Ovary (tissue), 9 donors: ENCODE measurements around the gene APBA1. TPM values are rescaled to one million over a fixed set of nuclear protein-coding genes. Genes with fewer than 3 reads are reported as not detected.

Experiments used
- DNase-seq, 5 donors: peaks; one replicate each; pipeline ENCODE4 v3.0.0-alpha.2; 2019 to 2020
- H3K27ac ChIP-seq, 2 donors: fragments of 200-600 bp; one replicate each; pipeline versions ENCODE4 v1.5.1 to v1.8.0; 2019 to 2022
- H3K27me3 ChIP-seq: fragments of 200-600 bp; one replicate; pipeline ENCODE4 v1.8.0; 2022
- H3K36me3 ChIP-seq: fragments of 200-600 bp; sonication (generic); one replicate; pipeline ENCODE4 v1.5.1; 2019
- H3K4me1 ChIP-seq: one replicate; pipeline ENCODE4 v1.8.1; 2013; ENCODE audit warnings: mild to moderate bottlenecking, moderate library complexity; ENCODE audit not compliant: insufficient read depth
- H3K4me3 ChIP-seq: fragments of 200-600 bp; sonication (generic); one replicate; pipeline ENCODE4 v1.5.1; 2017
- H3K9me3 ChIP-seq, 2 donors: fragments of 200-600 bp in 1 of 2; sonication (generic) in 1 of 2; one replicate each; pipeline versions ENCODE4 v1.5.1 to v1.8.1; 2013 to 2019; ENCODE audit warnings: mild to moderate bottlenecking in 1 of 2, moderate library complexity in 1 of 2
- CTCF ChIP-seq, 3 donors: fragments of 450-650 bp in 2 of 3; fragments of 200-600 bp in 1 of 3; IDR thresholded peaks; one replicate each; pipeline versions ENCODE4 v1.5.1 to v1.8.0; 2016 to 2022; ENCODE audit warnings: antibody characterized with exemption in 3 of 3, mild to moderate bottlenecking in 1 of 3
- EP300 ChIP-seq: sonication (generic); formaldehyde crosslinking; IDR thresholded peaks from one replicate; pipeline ENCODE4 v1.6.1; 2017; ENCODE audit warnings: antibody characterized with exemption
- POLR2A ChIP-seq: fragments of 450-650 bp; IDR thresholded peaks from one replicate; pipeline ENCODE4 v1.6.1; 2017; ENCODE audit warnings: antibody characterized with exemption, mild to moderate bottlenecking, moderate library complexity
- WGBS, 3 donors: extraction: QIAGEN DNeasy Blood & Tissue Kit in 1 of 3; methylation state at CpG; one replicate each; pipeline versions ENCODE4 v1.1.5 to v1.1.7; 2013 to 2017; 5-methylcytosine and 5-hydroxymethylcytosine counted together
- intact Hi-C, 4 donors: fragments of 100-400 bp; cut with DNase I; formaldehyde crosslinking; loops; one replicate each; pipeline versions ENCODE4 v1.11.0 to v1.15.1; 2022 to 2023
- polyA plus RNA-seq, 2 donors: library from polyadenylated mRNA; stranded (reverse); fragments of 200-250 nt in 1 of 2; fragments of 350-450 nt in 1 of 2; fragmentation: Illumina TruSeq in 1 of 2; extraction: RNeasy Lipid Tissue Mini Kit (QIAGEN cat#74804) in 1 of 2; gene quantifications; one replicate each; pipeline ENCODE4 v1.2.3, GENCODE V29; 2013 to 2014
- total RNA-seq, 7 donors: library from RNA; depleted of rRNA in 2 of 7; stranded (reverse); fragments of >200 nt in 2 of 7; fragmentation: NEBNext Ultra II Directional in 3 of 7; extraction: Animal tissue kit (Norgen Biotek cat#: 25700) in 3 of 7; gene quantifications; one replicate each; pipeline versions ENCODE4 v1.1.0 to v1.2.4, GENCODE V29; 2016 to 2023
- donor health status: DM: no; HTN: no; CAD: no; lungs with moderate emphysema.
- donor health status: DM: no; HTN: no; CAD: no.
- donor health status: Bipolar disorder and iron deficiency.
- donor health status: DM: yes; HTN: yes; CAD: no.
- donor health status: DM: no; HTN: no; CAD: no.
- donor health status: DM: yes; HTN: yes; CAD: no.

APBA1 gene
- total and polyA plus RNA-seq, 9 donors: 2.8 to 17.6 (median 12.9) TPM

GRCh38 chr9:69675563-69675962 lies 3.4 kb upstream of the APBA1 start:
- no peaks in the 10 kb centered on the region for H3K9me3 ChIP-seq
- H3K4me1 ChIP-seq: peaks cover 3% of the 10 kb centered on the region
- no peaks in the 10 kb centered on the region for H3K36me3 ChIP-seq
- no peak overlapping the region for H3K4me3 ChIP-seq
- H3K27ac ChIP-seq: no peak overlapping the region
- no peak for TF ChIP-seq CTCF (IDR thresholded peaks at IDR 0.05)
- TF ChIP-seq EP300: no peak
- TF ChIP-seq POLR2A: no peak
- no peak for DNase-seq
- no peaks in the 10 kb centered on the region for H3K27me3 ChIP-seq
- intact Hi-C loops: no loop called here
- 91 to 96% (median 93%) methylated on average over 3 of the region's 3 CpGs for WGBS, 3 donors

- TF ChIP-seq CTCF (IDR thresholded peaks at IDR 0.05) (no peak), POLR2A (no peak), EP300 (no peak)
- Histone ChIP-seq H3K4me3 (no peak overlapping the region), H3K4me1 (peaks cover 3% of the 10 kb centered on the region), H3K36me3 (no peaks in the 10 kb centered on the region), H3K27ac (no peak overlapping the region), H3K9me3 (no peaks in the 10 kb centered on the region), H3K27me3 (no peaks in the 10 kb centered on the region)
- no peak for DNase-seq
- 48 to 63% (median 54%) methylated on average over 3 of the region's 3 CpGs for WGBS, 3 donors
- intact Hi-C loops: loop anchor here in 1 of 4 donors (5.0 kb wide), 1 partner anchor 82 kb away; no protein-coding TSS in a partner anchor
Observed at GRCh38 chr9:69674716-69675438, 2.7 kb upstream of the APBA1 start.

- H3K4me1 ChIP-seq: peaks cover 3% of the 10 kb centered on the region
- H3K27me3 ChIP-seq: no peaks in the 10 kb centered on the region
- no peaks in the 10 kb centered on the region for H3K9me3 ChIP-seq
- DNase-seq: no peak
- H3K36me3 ChIP-seq: no peaks in the 10 kb centered on the region
- no peak overlapping the region for H3K4me3 ChIP-seq
- WGBS, 3 donors: 65 to 77% (median 67%) methylated on average over 11 of the region's 11 CpGs
- intact Hi-C loops: loop anchor here in 1 of 4 donors (5.0 kb wide), 1 partner anchor 83 kb away; no protein-coding TSS in a partner anchor
- TF ChIP-seq CTCF (IDR thresholded peaks at IDR 0.05): no peak
- H3K27ac ChIP-seq: no peak overlapping the region
Observed at GRCh38 chr9:69674112-69674685, 2.0 kb upstream of the APBA1 start.

- Histone ChIP-seq H3K36me3 (no peaks in the 10 kb centered on the region), H3K4me3 (peak overlapping the region; percentile 62), H3K9me3 (no peaks in the 10 kb centered on the region), H3K4me1 (peaks cover 3% of the 10 kb centered on the region), H3K27ac (peak overlapping the region; percentile 8 to 68), H3K27me3 (no peaks in the 10 kb centered on the region)
- DNase-seq: no peak
- intact Hi-C loops: loop anchor here in 1 of 4 donors (5.0 kb wide), 1 partner anchor 84 kb away; no protein-coding TSS in a partner anchor
- TF ChIP-seq CTCF (IDR thresholded peaks at IDR 0.05) (no peak), EP300 (no peak), POLR2A (no peak)
- WGBS, 3 donors: 16 to 21% (median 20%) methylated on average over 6 of the region's 6 CpGs
Observed at GRCh38 chr9:69673311-69673640, 1.1 kb upstream of the APBA1 start.
